Embryonic facial prominence (tissue), 1 donor: Measurements from ENCODE around the gene CFAP97D2.
"Not testable (repeated sequence)": the region's sequence is repeated elsewhere in the genome, so short reads cannot be mapped to it uniquely, and the experiment has no call there.

Experiments
- DNase-seq: peaks from one replicate; pipeline ENCODE4 v3.0.0-alpha.2; 2016; ENCODE audit errors: extremely low spot score

Gene CFAP97D2

DNA sequence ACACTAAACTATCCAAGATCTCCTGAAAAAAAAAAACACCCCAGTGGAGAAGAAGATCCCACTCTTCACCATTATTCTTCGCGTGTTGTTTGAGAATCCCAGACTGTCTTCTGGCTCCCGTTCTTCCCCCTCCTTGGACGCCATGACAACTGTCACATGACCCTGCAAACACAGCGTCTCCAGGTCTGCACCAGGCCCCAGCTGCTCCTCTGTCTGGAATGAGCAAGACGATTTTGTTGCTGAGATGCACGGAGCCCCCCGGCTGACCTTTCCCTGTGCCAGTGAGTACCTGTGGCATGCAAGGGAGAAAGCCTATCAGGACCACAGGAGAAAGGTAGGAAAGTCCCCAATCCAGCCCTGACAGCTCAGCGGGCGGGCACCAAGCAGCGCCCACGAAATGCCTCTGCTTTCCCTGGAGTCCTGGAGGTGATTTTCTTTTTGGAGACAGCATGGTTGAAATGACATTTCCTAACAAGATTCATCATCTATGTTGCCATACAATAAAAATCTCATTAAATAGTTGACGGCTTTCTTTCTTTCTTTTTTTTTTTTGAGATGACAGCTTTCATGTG is at the start of gene CFAP97D2:
TSS of gene CFAP97D2 (plus strand) at position 171 of the 572 bp plus-strand sequence. CDS start at position 245, 74 bp downstream.
- no peak for DNase-seq

DNA sequence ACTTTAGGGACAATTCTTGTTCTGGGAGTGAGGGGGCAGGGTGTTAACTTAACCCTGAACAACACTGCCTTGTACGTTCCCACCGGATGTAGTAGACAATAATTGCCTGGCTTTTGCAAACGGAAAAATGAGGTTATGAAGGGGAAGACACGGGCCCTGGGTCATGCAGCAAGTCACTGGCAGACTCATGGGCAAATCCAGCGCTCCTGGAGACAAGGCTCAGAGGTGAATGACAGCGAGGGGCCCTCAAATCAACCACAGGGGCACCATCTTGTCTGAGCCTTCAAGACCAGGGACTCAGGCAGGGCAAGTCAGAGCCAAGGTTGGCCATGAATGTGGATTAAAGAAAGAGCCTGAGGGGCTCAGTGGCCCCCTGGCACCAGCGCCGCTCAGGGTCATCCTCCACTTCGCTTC is 49.4 kb upstream of the CFAP97D2 start:
- DNase-seq: no peak

DNA sequence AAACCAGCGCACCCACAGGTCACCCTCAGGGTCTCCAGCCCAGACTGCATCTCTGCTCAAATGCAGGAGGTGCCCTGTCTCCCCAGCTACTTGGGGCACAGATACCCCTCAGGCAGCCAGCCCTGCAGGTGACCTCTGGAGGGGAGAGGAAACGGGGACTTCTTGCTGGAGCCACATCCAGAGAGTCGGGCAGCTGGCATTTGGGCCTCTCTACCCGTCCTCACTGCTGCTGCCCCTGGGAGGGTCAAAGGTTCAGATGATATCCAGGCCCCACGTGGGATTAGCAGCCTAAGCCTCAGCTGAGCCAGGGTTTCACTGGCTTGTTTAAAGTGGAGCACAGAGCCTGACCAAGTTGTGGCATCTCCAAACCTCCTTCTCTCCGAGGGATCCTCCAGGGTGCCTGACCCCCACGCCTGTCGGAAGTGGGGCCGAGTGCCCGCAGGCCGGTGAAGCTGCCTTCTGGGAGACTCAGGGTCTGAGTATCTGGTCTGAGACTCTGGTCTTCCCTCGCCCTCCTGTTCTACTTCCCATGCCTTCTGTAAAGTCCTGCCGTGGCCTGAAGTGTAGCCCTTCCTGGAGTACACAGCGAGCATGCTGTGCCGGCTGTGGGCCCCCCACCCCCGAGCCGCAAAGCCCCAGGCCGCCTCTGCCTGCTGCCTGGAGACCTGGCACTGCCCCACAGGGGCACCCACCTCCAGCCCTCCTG is 48.8 kb upstream of the CFAP97D2 start:
- DNase-seq: no peak

DNA sequence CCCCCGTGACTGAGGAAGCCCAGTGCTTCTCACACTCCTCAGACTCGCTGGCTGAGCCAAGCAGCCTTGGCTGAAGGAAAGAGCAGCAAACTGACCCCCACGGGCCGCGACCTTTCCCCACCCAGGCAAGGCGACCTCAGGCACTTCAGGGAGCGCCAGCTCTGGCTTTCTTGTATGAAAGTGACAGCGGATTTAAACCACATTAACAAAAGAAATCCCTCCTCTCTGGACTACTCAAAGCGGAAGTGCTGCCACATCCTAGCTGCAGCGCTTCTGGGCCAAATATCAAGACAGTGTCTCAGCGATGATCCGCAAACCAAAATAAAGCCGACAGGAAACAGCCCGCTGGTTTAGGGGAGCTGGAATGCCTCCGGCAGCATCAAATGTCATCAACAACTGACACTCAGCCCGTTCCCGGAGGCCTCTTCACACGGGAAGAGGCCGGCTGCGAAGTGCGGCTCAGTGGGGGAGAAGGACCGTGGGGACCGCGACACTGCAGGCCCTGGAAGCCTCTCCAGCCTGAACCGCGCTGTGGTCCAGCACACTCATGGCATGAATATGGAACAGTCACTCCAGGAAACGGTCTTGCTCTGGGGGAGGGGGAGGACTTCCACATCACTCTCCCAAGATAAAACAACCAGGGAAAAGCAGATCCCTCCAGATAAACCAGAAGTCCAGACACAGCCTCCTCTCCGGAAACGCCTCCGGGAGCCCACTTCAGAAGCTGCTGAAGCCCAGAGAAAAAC is 48.0 kb upstream of the CFAP97D2 start:
- DNase-seq: no peak

DNA sequence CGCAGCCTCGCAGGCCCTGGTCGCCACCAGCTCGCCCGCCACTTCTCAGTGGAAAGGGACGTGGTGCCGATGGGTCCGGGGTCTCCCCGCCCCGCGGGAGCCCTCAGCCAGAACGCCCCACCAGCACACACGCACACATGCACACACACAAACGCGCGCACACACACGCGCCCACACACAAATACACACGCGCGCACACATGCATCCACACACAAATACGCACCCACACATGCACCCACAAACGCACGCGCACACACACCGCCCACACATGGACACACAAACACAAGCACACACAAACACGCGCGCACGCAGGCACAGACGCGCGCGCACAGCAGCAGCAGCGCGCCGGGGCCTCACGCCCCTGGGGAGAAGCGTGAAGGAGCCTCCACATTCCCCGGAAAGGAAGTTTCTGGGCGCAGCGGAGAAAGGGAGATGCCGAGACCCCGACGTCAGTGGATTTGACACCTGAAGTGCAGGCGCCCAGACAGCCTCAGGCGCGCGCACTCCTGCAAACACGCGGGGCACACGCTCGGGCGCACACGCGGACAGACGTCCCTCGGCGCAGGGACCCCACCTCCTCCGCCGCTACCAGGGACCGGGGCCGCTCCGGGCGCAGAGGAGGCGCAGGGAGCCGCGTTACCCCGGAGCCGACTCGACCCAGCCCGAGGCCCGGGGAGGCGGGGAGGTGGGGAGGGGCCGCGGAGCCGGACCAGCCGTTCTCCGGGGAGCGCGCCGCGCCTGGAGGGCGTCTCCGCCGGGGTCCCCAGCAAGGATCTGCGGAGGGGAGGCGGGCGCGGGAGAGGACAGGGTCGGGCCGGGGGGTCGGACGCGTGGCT is 47.3 kb upstream of the CFAP97D2 start:
- DNase-seq: no peak

DNA sequence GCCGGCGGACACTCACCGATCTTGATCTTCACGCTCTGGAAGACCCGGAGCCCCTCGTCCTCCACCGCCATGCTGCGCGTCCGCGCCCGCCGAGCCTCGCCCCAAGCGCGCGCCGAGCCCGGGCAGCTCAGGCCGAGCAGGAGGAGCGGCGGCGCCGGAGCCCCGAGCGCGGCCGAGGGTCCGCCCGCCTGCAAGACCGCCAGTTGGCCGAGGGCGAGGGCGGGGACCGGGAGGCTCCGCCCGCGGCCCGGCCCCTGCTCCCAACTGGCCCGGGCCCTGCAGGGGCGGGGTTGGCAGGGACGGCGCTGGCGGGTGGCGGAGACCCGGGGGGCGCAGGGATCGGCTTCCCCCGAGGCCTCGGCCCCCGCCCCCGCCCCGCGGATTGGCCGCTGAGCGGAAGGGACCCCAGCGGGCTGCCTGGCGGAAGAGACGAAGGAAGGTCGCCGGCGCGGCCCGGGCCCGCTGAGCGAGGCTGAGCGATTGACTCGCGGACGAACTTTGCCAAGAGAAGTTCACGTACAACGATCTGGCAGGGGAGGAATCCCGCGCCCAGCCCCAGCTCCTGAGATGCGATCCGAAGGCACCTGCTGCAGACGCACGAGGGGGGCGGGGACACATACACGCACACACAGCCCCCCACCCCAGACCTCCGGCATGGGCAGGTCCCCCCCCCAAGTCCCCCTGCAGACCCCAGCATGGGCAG is 46.5 kb upstream of the CFAP97D2 start, which contains the start of gene RASA3:
TSS of gene RASA3 (minus strand) at position 205 of the 703 bp plus-strand sequence. CDS start at position 71, 134 bp downstream.
- peak; percentile 38 for DNase-seq

DNA sequence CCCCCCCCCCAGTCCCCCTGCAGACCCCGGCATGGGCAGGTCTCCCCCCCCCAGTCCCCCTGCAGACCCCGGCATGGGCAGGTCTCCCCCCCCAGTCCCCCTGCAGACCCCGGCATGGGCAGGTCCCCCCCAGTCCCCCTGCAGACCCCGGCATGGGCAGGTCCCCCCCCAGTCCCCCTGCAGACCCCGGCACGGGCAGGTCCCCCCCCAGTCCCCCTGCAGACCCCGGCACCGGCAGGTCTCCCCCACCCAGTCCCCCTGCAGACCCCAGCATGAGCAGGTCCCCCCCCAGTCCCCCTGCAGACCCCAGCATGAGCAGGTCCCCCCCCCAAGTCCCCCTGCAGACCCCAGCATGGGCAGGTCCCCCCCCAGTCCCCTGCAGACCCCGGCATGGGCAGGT is 45.9 kb upstream of the CFAP97D2 start:
- not testable (repeated sequence) for DNase-seq

DNA sequence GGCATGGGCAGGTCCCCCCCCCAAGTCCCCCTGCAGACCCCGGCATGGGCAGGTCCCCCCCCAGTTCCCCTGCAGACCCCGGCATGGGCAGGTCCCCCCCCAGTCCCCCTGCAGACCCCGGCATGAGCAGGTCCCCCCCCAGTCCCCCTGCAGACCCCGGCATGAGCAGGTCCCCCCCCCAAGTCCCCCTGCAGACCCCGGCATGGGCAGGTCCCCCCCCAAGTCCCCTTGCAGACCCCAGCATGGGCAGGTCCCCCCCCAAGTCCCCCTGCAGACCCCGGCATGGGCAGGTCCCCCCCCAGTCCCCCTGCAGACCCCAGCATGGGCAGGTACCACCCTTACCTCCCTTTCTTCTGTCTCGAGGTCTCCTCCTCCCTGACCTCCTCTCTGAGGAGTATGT is 45.5 kb upstream of the CFAP97D2 start:
- DNase-seq: not testable (repeated sequence)

DNA sequence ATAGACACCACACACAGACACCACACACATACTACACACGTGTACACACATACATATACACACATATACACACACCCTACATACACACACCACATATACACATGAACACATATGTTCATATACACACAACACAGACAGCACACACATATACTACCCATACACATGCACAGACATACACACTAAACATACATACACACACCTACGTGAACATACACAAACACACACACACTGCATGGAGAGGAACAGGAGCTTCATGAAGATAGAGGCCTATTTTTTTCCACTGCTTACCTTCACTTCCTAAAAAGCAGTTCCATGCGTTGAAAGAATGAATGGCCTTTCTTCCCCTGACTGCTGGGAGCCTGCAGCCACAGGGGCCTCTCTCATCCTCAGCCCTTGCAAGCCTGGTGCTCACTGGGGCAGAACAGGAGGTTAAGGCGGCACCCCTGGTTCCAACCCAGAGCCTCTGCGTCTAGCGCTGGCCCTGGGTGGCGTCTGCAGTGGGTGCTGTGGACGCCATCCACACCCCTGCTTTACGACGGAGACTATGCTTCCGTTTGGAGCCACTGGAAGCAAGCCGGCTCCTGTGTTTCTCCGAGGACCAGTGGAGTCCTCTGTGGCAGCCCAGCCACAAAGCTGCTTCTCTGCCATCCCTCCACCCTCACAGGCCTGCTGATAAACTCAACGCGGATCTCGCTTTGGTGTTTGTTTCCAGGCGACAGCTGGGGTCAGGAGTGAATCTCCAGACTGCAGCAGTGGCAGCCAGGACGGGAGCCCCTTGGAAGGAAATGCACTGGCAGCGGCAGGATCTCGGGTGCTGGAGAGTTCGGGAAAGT is 44.7 kb upstream of the CFAP97D2 start:
- DNase-seq: no peak

DNA sequence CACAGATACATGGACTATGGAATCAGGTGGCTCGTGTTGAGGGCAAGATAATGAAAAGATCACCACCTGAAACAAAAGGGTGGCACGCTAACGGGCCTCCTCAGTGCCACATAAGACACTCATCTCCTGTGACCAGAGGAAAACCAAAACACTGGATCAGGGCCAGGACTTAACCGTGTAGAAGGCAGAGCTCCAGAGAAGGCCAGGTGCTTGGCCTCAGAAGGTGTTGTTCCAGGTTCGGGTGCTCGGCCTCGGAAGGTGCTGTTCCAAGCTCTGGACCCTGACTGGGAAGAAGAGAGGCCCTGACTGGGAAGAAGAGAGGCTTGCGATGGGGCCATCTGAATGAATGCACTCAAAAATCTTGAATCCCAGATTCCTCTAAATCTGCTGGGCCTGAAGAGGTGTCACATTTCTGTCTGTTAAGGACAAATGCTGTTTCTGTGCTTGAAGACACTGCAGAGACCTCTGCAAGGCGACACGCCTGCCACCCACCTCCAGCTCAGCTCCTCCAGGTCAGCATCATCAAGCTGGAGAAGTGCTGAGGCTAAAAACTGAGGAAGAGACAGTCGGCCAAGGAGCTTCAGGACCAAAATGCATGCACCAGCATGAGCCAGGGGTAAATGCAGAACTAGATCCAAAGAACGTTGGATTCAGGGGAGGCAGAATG is 44.0 kb upstream of the CFAP97D2 start:
- no peak for DNase-seq

DNA sequence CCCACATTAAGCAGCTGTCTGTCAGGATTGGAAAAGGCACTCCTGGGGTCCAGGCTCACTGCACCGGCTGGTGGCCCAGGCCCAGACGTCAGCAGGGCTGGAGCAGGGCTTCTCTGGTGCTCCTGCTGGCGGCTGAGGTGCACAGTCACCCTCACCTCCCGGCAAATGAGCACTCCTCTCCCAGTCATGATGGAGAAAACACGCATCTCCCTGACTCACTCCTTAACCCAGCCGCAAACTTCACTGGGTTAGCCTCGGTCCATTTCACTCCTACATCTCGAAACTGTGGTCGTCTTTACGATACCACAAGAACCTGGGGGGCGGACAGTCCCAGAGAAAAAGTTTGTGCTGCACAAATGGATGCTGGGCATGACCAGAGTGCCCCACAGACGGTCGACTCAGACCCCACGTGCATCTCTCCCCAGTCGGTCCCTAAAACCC is 43.3 kb upstream of the CFAP97D2 start:
- no peak for DNase-seq

DNA sequence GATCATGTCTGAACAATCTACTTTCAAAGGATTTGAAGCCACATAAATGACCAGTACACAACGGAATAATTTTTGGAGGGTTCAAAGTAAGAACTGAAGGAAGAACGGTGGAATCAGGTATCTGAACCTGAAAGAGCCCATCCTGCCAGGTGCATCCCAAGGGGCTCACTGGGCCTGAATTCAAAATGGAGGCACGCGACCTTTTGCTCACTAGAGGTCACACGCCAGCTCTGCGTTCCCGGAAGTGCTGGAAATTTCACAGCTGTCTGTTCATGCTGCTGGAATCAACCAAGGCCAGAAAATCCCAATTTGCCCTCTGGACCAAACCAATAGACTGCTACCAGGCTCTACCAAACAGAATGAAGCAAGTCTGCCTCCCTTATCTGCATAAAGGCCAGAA is 42.5 kb upstream of the CFAP97D2 start:
- DNase-seq: no peak

DNA sequence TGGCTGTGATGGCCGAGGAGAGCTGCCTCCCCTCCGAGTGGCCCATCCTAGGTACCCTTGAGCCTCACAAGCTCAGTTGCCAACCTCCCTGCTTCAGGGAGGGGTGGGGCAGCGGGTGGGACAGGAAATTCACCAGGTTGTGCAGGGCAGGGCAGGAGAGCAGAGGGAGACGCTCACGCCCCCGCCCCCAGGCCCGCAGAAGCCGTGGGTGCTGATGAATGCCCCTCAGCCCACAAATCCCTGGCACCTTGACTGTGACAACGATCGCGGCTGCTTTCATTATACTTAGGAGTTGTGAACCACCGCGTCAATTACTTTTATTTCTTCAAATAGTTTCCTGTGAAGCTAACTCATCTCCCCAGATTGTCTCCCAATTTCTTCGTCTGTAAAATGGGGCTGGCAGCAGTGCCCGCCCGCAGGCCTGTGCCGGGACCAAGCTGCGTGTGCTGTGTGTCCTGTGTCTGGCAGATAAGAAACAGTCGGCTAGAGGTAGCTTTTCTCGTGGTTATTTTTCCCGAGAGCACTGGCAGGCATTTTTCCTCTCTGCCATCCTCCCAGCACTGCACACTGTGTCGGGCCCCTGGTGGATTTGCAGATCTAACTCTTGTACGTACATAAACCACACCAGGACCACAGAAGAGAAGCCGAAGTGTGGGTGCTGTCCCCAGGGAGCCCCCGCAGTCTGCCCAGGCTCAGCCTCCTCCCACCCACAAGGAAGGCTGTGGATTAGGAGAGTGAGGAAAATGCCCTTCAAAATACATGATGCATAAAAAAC is 38.7 kb upstream of the CFAP97D2 start:
- DNase-seq: no peak

DNA sequence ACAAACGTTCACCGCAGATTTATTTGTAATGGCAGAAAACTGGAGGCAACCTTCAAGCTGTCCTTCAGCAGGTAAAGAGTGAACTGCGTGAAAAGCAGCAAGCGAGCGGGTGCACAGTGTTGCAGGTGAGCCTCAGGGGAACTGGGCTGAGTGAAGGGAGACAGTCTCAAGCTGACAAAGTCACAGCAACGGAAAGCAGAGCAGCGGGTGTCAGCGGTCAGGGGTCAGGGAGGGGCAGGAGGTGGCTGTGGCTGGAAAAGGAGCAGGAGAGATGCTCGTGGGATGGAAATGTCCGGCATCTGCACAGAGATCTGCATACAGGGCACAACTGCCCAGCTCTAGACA is 38.2 kb upstream of the CFAP97D2 start:
- DNase-seq: no peak

DNA sequence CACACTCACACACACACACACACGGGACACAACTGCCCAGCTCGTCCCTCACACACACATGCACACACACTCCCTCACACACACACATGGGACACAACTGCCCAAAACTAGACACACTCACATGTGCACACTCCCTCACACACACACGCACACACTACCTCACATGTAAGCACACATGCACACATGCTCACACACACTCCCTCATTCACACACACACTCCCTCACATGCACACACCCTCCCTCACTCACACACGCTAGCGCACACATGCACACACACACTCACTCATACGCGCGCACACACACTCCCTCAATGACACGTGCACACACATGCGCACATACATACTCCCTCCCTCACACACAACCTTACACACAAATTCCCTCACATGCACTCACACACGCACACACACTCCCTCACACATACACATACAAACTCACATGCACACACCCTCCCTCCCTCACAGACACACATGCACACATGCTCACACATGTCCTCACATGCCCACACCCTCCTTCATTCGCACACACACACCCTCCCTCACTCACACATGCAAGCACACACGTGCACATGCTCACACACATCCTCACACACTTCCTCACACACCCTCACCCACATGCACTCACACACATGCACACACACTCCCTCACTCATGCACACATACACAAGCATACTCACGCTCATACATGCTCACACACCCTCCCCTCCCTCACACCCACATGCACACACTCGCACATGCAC is 37.6 kb upstream of the CFAP97D2 start:
- DNase-seq: no peak

DNA sequence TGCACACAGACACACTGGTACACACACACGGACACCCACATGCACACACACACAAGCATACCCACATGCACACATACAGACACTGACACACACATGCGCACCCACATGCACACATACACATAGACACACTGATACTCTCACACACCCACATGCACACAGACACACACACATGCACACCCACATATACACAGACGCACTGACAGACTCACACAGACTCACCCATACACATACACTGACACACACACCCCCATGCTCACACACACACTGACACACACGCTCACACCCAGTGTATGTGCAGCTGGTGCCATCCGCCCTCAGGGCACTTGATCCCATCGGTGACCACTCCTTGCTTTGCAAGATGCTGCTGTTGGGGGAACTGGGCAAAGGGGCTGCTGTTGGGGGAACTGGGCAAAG is 36.9 kb upstream of the CFAP97D2 start:
- DNase-seq: no peak

DNA sequence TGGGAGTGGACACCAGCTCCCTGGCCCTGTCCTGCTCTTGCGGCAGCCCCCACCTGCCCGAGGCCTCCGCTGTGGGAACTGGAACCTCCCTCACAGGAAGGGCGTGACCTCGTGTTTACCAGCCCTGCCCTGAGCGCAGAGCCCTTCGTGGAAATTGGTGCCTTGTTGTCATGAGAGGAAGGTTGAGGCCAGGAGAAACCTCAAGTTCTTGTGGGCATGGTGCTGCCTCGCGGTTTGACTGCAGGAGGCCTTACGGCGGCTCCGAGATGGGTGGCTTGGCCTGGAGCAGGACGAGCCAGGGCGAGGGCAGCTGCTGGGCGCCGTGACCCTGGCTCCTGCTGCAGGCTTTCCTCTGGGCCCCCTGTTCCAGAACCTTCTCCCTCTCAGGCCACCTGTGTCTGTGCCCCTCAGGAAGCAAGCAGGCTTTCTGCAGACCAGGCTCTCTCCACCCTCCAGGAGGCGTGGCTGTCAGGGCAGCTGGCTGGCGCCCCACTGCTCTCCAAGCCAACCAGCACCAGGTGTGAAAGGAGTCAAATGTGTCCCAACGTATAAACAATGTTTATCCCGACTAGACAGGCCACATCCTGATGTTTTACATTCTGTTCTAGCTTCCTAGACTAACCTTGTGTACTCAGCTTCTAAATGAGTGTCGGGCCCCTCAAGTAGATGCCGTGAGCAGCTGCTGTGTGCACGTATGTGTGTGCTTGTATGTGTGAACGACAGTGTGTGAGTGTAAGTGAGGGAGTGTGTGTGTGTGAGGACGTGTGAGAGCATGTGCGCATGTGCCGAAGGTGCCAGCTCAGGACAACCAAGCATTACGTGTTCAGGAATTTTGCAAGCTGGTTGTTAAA is 36.2 kb upstream of the CFAP97D2 start:
- no peak for DNase-seq
